GM12891 (cell line): ENCODE data around the gene NAALADL1.

Source experiments
- POLR2A ChIP-seq: IDR thresholded peaks from 2 replicates; pipeline ENCODE4 v1.6.1; 2011; ENCODE audit warnings: low read depth, low read length, control low read depth
- POLR2AphosphoS5 ChIP-seq: IDR thresholded peaks from 2 replicates; pipeline ENCODE4 v1.6.1; 2011; ENCODE audit warnings: low read depth, low read length, control low read depth
- SPI1 ChIP-seq: IDR thresholded peaks from 2 replicates; pipeline ENCODE4 v1.6.1; 2011; ENCODE audit warnings: low read depth, low read length, control low read depth

DNA sequence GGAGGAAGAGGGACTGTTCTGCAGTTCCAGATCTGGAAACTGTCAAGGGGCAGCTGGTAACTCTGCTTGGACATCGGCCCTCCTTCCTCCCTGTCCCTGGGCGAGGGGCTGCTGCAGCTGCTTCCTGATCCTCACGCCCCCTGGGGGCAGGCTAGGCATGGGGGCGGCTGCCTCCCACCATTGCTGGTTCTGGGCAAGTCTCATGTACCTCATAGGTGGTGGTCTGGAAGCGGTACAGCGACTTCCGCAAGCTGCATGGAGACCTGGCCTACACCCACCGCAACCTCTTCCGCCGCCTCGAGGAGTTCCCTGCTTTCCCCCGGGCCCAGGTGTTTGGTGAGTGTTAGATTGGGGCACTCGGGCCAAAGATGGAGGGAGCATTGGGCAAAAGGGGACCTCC, 26.1 kb downstream of the NAALADL1 start:
- TF ChIP-seq POLR2A (no peak), SPI1 (no peak), POLR2AphosphoS5 (no peak)
